ENCODE data around the gene IL19. TPM values are rescaled to one million over a fixed set of nuclear protein-coding genes. Genes with fewer than 3 reads are reported as not detected.

IL19 gene
- total and polyA plus RNA-seq, 12 donors, result not detected

DNA sequence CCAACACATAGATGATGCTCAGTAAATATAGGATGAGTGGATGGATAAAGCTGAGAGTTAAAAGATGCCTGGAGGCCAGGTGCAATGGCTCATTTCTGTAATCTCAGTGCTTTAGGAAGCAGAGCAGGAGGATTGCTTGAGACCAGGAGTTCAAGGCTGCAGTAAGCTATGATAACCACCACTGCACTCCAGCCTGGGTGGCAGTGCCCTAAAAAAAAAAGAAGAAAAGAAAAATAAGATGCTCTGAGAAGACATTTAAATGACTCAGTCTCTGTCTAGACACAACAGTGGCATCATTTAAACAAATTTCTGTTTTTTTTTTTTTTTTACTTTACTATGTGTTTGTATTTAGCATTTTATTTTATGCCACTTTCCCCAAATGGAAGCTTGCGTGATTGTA is 25.3 kb upstream of the IL19 start:
- whole genome bisulfite sequencing, 4 donors, result 87 to 94% (median 92%) methylated on average over 1 of the region's 1 CpG
- Histone ChIP-seq H3K27ac (no peak overlapping the region), H3K9me3 (replicated peaks in 1 of 3) (no peaks in the 10 kb centered on the region), H3K36me3 (replicated peaks in 1 of 2) (no peaks in the 10 kb centered on the region), H3K27me3 (no peaks in the 10 kb centered on the region), H3K4me1 (replicated peaks in 1 of 2) (no peaks in the 10 kb centered on the region), H3K4me3 (no peak overlapping the region)
- DNase-seq, result no peak
- TF ChIP-seq, protein P1, sequence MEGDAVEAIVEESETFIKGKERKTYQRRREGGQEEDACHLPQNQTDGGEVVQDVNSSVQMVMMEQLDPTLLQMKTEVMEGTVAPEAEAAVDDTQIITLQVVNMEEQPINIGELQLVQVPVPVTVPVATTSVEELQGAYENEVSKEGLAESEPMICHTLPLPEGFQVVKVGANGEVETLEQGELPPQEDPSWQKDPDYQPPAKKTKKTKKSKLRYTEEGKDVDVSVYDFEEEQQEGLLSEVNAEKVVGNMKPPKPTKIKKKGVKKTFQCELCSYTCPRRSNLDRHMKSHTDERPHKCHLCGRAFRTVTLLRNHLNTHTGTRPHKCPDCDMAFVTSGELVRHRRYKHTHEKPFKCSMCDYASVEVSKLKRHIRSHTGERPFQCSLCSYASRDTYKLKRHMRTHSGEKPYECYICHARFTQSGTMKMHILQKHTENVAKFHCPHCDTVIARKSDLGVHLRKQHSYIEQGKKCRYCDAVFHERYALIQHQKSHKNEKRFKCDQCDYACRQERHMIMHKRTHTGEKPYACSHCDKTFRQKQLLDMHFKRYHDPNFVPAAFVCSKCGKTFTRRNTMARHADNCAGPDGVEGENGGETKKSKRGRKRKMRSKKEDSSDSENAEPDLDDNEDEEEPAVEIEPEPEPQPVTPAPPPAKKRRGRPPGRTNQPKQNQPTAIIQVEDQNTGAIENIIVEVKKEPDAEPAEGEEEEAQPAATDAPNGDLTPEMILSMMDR (IDR thresholded peaks at IDR 0.05), result no peak
- no peak for TF ChIP-seq POLR2A (IDR thresholded peaks at IDR 0.05)
- intact Hi-C loops (cut with DNase I), result no loop called here

DNA sequence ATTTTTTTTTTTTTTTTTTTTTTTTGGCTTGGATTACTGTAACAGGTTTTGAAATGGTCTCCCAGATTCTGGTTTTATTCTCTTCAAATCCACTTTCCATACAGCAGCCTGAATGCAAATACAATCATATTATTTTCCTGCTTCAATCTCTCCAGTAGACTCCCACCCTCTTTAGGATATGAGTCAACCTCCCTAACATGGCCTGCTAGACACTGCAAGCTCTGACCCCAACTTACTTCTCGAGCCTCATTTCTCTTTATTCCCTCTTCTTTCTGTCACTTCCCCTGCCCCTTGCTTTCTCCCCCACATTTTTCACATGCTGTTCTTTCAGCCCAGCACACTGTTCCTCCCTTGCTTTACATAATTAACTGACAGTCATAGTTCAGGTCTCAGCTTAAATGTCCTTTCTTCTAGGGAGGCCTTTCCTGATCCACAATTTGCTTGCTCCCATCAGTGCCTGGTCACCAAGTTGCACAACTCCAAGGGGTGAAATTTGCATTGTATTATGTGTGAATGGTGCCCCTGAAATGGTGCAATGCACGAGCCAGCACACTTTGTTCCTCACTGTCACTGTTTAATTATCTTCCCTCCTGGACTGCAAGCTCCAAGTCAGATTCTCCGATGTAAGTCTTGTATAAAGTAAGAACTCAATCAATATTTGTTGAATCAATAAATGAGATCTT is 22.1 kb upstream of the IL19 start:
- Histone ChIP-seq H3K36me3 (replicated peaks in 1 of 2) (no peaks in the 10 kb centered on the region), H3K27ac (no peak overlapping the region), H3K4me1 (replicated peaks in 1 of 2) (no peaks in the 10 kb centered on the region), H3K4me3 (no peak overlapping the region), H3K9me3 (replicated peaks in 1 of 3) (no peaks in the 10 kb centered on the region), H3K27me3 (no peaks in the 10 kb centered on the region)
- no peak for TF ChIP-seq POLR2A (IDR thresholded peaks at IDR 0.05)
- TF ChIP-seq, protein P1 (IDR thresholded peaks at IDR 0.05), result no peak
- WGBS, 4 donors, result 75 to 83% (median 78%) methylated on average over 3 of the region's 3 CpGs
- intact Hi-C loops (cut with DNase I), result no loop called here
- no peak for DNase-seq

DNA sequence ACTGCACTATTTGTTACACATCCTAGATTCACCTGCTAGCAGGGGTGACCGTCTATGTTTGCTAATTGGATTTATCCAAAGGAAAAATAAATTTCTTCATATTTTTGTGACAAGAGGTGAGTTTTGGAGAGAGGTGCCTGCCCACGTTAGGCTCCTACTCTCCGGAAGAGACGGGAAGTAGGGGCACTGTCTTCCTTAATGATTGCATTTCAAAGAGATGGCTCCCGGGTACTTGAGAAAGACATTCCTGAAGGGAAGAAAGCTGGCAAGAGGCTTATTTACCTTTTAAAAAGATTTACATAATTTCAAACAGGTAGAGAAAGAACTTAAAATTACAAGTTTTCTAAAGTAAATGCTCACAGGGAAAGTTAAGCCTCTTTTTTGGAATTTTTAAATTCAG is 18.7 kb upstream of the IL19 start:
- Histone ChIP-seq H3K27me3 (no peaks in the 10 kb centered on the region), H3K9me3 (replicated peaks in 1 of 3) (no peaks in the 10 kb centered on the region), H3K4me1 (replicated peaks in 1 of 2) (no peaks in the 10 kb centered on the region), H3K4me3 (no peak overlapping the region), H3K36me3 (replicated peaks in 1 of 2) (no peaks in the 10 kb centered on the region), H3K27ac (no peak overlapping the region)
- no peak for DNase-seq
- TF ChIP-seq, protein P1 (IDR thresholded peaks at IDR 0.05), result no peak
- TF ChIP-seq POLR2A (IDR thresholded peaks at IDR 0.05), result no peak
- WGBS, 4 donors, result 46 to 67% (median 61%) methylated on average over 5 of the region's 5 CpGs
- intact Hi-C loops (cut with DNase I), result no loop called here

DNA sequence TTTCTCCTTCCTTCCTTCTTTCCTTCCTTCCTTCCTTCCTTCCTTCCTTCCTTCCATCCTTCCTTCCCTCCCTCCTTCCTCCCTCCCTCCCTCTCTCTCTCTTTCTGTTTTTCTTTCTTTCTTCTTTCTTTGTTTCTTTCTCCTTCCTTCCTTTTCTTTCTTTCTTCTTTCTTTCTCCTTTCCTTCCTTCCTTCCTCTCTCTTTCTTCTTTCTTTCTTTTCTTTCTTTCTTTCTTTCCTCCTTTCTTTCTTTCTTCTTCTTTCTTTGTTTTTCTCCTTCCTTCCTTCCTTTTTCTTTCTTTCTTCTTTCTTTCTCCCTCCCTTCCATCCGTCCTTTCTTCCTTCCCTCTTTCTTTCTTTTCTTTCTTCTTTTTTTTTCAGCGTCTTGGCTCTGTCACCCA is 18.1 kb upstream of the IL19 start:
- H3K27ac ChIP-seq, result no peak overlapping the region
- intact Hi-C loops (cut with DNase I), result no loop called here
- H3K36me3 ChIP-seq (replicated peaks in 1 of 2), result no peaks in the 10 kb centered on the region
- no peaks in the 10 kb centered on the region for H3K9me3 ChIP-seq (replicated peaks in 1 of 3)
- 82 to 85% (median 83%) methylated on average over 2 of the region's 2 CpGs for WGBS, 4 donors
- H3K4me3 ChIP-seq, result no peak overlapping the region
- H3K4me1 ChIP-seq (replicated peaks in 1 of 2), result no peaks in the 10 kb centered on the region
- TF ChIP-seq, protein P1 (IDR thresholded peaks at IDR 0.05), result no peak
- no peaks in the 10 kb centered on the region for H3K27me3 ChIP-seq
- no peak for DNase-seq
